Endothelial cell of umbilical vein (primary cell): ENCODE measurements around the gene TGM4. TPM values are rescaled to one million over a fixed set of nuclear protein-coding genes. Genes with fewer than 3 reads are reported as not detected.

ENCODE experiments used
- BruUV-seq: library from RNA; stranded (reverse); fragments of 400-500 nt; replicated peaks from 2 replicates; lab custom pipeline; 2021; lab: Mats Ljungman, UMichigan
- CTCF ChIA-PET: fragments of 300-600, 350-600 bp; sonication (Branson Sonifier 250); formaldehyde crosslinking; loops from one replicate; lab custom pipeline; 2021; ENCODE audit warnings: antibody characterized with exemption, inconsistent platforms; lab: Charles Lee
- POLR2A ChIA-PET: fragments of 300-600, 350-600 bp; sonication (Branson Sonifier 250); formaldehyde crosslinking; loops from one replicate; lab custom pipeline; 2021; ENCODE audit warnings: antibody characterized with exemption, inconsistent platforms; lab: Charles Lee
- DNase-seq: peaks from one replicate; pipeline ENCODE4 v3.0.0-alpha.2; 2011; ENCODE audit warnings: low read depth, low spot score
- FAIRE-seq: peaks from 2 replicates; lab custom pipeline; 2011; peaks lifted over from hg19 to GRCh38; lab: Jason Lieb, UNC
- H2AFZ ChIP-seq: 2 replicates; pipeline ENCODE4 v1.6.0; 2012; ENCODE audit warnings: low read depth, low read length, control low read depth, inconsistent platforms
- H3K27ac ChIP-seq: 2 replicates; pipeline ENCODE4 v1.5.1; 2011; ENCODE audit warnings: low read depth, mild to moderate bottlenecking, control low read depth, low read length, moderate library complexity; ENCODE audit not compliant: insufficient read depth
- H3K27me3 ChIP-seq, 2 experiments: 2 replicates each; pipeline versions ENCODE4 v1.6.0 to v1.6.1; 2011; ENCODE audit warnings: low read length in 2 of 2, mixed read lengths in 1 of 2; ENCODE audit not compliant: control insufficient read depth in 2 of 2, insufficient read depth in 2 of 2
- H3K36me3 ChIP-seq, 2 experiments: 2 replicates in 1 of 2; 3 replicates in 1 of 2; pipeline ENCODE4 v1.5.1; 2011; ENCODE audit warnings: low read length in 2 of 2, mild to moderate bottlenecking in 1 of 2, moderate library complexity in 1 of 2; ENCODE audit not compliant: control insufficient read depth in 2 of 2, insufficient read depth in 2 of 2; ENCODE audit errors: extremely low read depth in 1 of 2
- H3K4me1 ChIP-seq: 3 replicates; pipeline ENCODE4 v1.5.1; 2011; ENCODE audit warnings: mild to moderate bottlenecking, low read length; ENCODE audit not compliant: control insufficient read depth, insufficient read depth; ENCODE audit errors: extremely low read depth
- H3K4me2 ChIP-seq: 2 replicates; pipeline ENCODE4 v1.6.1; 2011; ENCODE audit warnings: low read length, control low read depth, mixed read lengths; ENCODE audit not compliant: insufficient read depth
- H3K4me3 ChIP-seq, 3 experiments: fragments of 200-600 bp in 1 of 3; sonication (generic), shearing (Covaris generic) in 1 of 3; replicated peaks in 1 of 3; 2 replicates each; pipeline ENCODE4 v1.5.1; 2011 to 2016; ENCODE audit warnings: control low read depth in 3 of 3, low read length in 3 of 3, mild to moderate bottlenecking in 2 of 3, inconsistent platforms in 1 of 3, low read depth in 1 of 3, moderate library complexity in 1 of 3; ENCODE audit not compliant: insufficient read depth in 1 of 3
- H3K79me2 ChIP-seq: 2 replicates; pipeline ENCODE4 v1.6.0; 2012; ENCODE audit warnings: low read length, inconsistent platforms; ENCODE audit not compliant: control insufficient read depth, insufficient read depth
- H3K9ac ChIP-seq: replicated peaks from 2 replicates; pipeline ENCODE3; 2011; ENCODE audit warnings: low read length, control low read depth; ENCODE audit not compliant: insufficient read depth; ENCODE audit errors: extremely low read depth
- H3K9me1 ChIP-seq: replicated peaks from 3 replicates; pipeline ENCODE4 v1.6.0; 2011; ENCODE audit warnings: mild to moderate bottlenecking, low read length; ENCODE audit not compliant: control insufficient read depth, insufficient read depth; ENCODE audit errors: extremely low read depth
- H3K9me3 ChIP-seq: replicated peaks from 2 replicates; pipeline ENCODE4 v1.5.1; 2012; ENCODE audit warnings: low read length, inconsistent platforms; ENCODE audit not compliant: control insufficient read depth, insufficient read depth
- H4K20me1 ChIP-seq: replicated peaks from 2 replicates; pipeline ENCODE3; 2011; ENCODE audit warnings: mild to moderate bottlenecking, low read length; ENCODE audit not compliant: control insufficient read depth, insufficient read depth; ENCODE audit errors: extremely low read depth
- CTCF ChIP-seq, 2 donors: IDR thresholded peaks; 1 replicate in 1 of 2; 2 replicates in 1 of 2; pipeline ENCODE4 v1.5.1; 2011; ENCODE audit warnings: low read length in 2 of 2, mild to moderate bottlenecking in 2 of 2, moderate library complexity in 2 of 2, control low read depth in 1 of 2, inconsistent platforms in 1 of 2, low read depth in 1 of 2; ENCODE audit not compliant: insufficient read depth in 1 of 2; ENCODE audit errors: extremely low read depth in 1 of 2
- EZH2 ChIP-seq: IDR thresholded peaks from 2 replicates; pipeline ENCODE4 v1.6.1; 2012; ENCODE audit warnings: borderline replicate concordance, low read depth, mild to moderate bottlenecking, moderate library complexity, low read length, inconsistent platforms; ENCODE audit not compliant: severe bottlenecking
- FOS ChIP-seq: IDR thresholded peaks from 2 replicates; pipeline ENCODE4 v1.6.1; 2011; ENCODE audit warnings: mild to moderate bottlenecking, low read length, moderate library complexity, borderline replicate concordance; ENCODE audit not compliant: insufficient read depth
- GATA2 ChIP-seq: IDR thresholded peaks from 2 replicates; pipeline ENCODE4 v1.7.0; 2011; ENCODE audit warnings: low read depth, mild to moderate bottlenecking, moderate library complexity, mixed read lengths, low read length; ENCODE audit not compliant: insufficient read length, insufficient read depth
- JUN ChIP-seq: IDR thresholded peaks from 2 replicates; pipeline ENCODE4 v1.6.1; 2011; ENCODE audit warnings: borderline replicate concordance, low read depth; ENCODE audit not compliant: insufficient read length, insufficient read depth
- MAX ChIP-seq: IDR thresholded peaks from 2 replicates; pipeline ENCODE4 v1.6.1; 2011; ENCODE audit not compliant: insufficient read depth, insufficient read length
- MYC ChIP-seq: IDR thresholded peaks from one replicate; pipeline ENCODE4 v1.6.1; 2011; ENCODE audit warnings: mild to moderate bottlenecking, low read depth, low read length
- POLR2A ChIP-seq: IDR thresholded peaks from 2 replicates; pipeline ENCODE4 v1.6.1; 2012; ENCODE audit warnings: low read depth, mild to moderate bottlenecking, control low read depth, low read length
- POLR2AphosphoS5 ChIP-seq: IDR thresholded peaks from 2 replicates; pipeline ENCODE4 v1.6.1; 2012; ENCODE audit warnings: low read depth, mild to moderate bottlenecking, control low read depth, low read length, moderate library complexity; ENCODE audit not compliant: insufficient read depth
- dilution Hi-C: fragments of 300-500 bp; cut with MboI; formaldehyde crosslinking; loops from one replicate; pipeline ENCODE4 v1.15.0; 2019; ENCODE audit warnings: low sequenced_read_pairs; ENCODE audit not compliant: extremely low pct_ligation_motif_present
- intact Hi-C: fragments of 100-400 bp; cut with micrococcal nuclease; formaldehyde crosslinking; loops from one replicate; pipeline ENCODE4 v1.10.0; 2022
- polyA plus RNA-seq, 4 experiments: library from polyadenylated mRNA; depleted of rRNA in 3 of 4; stranded (reverse) in 3 of 4; unstranded in 1 of 4; fragments of >200 nt; gene quantifications; 2 replicates each; pipeline versions ENCODE4 v1.2.1 to v1.2.3, GENCODE V29; 2011 to 2012; ENCODE audit warnings: missing spikeins in 1 of 4
- total RNA-seq: library from RNA; stranded (reverse); gene quantifications from 2 replicates; pipeline ENCODE4 v1.2.3, GENCODE V29; 2021

The TGM4 gene
- total and polyA plus RNA-seq, 2 donors (not counting 3 experiments of a cell fraction or from before 2014, with no cell fraction given) = 0.11 to 0.24 TPM

GRCh38 chr3:44861412-44862225, 12.8 kb upstream of the TGM4 start, which contains the start of gene TMEM42:
TMEM42 (plus strand) TSS chr3:44861912; CDS start chr3:44861925, 13 bp downstream.
- ChIA-PET POLR2A (interaction anchor here (1.0 kb wide), 1 partner anchor 73 kb away, joined by 4 read pairs; no protein-coding TSS in a partner anchor), CTCF (no interaction called here)
- Histone ChIP-seq H3K79me2 (peaks cover 6% of the 10 kb centered on the region), H3K4me2 (peak within 1 kb of the TSS; percentile 99), H3K9me3 (no peaks in the 10 kb centered on the region), H2AFZ (peak within 1 kb of the TSS; percentile 92), H3K4me1 (peaks cover 7% of the 10 kb centered on the region), H3K4me3 (peak within 1 kb of the TSS; percentile 66 to 88 (median 72)), H3K9me1 (no peaks in the 10 kb centered on the region), H4K20me1 (no peaks in the 10 kb centered on the region), H3K27ac (peak within 1 kb of the TSS; percentile 71), H3K27me3 (no peaks in the 10 kb centered on the region), H3K36me3 (no peaks in the 10 kb centered on the region), H3K9ac (peak within 1 kb of the TSS; percentile 95)
- dilution Hi-C loops = no loop called here
- peak in 1 of 2 donors; percentile 40 for TF ChIP-seq CTCF (IDR thresholded peaks at IDR 0.05; ENCODE audit: extremely low read depth in 1 of 2, insufficient read depth in 1 of 2, low read depth in 1 of 2, low read length in 2 of 2)
- TF ChIP-seq MAX = peak; percentile 99
- TF ChIP-seq JUN = no peak
- no peak for TF ChIP-seq MYC
- TF ChIP-seq FOS = no peak
- TF ChIP-seq GATA2 = no peak
- TF ChIP-seq POLR2AphosphoS5 = peak; percentile 97
- peak; percentile 86 for TF ChIP-seq POLR2A
- TF ChIP-seq EZH2 = no peak
- intact Hi-C loops = loop anchor here (1.0 to 2.0 kb wide), 5 partner anchors 24 to 523 kb away; partner anchors contain the start of genes EXOSC7, TCAIM and ZDHHC3
- BruUV-seq = TSS peak; percentile 92
- FAIRE-seq (peak; percentile 84), DNase-seq (peak; percentile 95)
